Ascending aorta (tissue), 2 donors: ENCODE data around the gene INPP5A. TPM values are rescaled to one million over a fixed set of nuclear protein-coding genes. Genes with fewer than 3 reads are reported as not detected.

Experiments used
- DNase-seq, 2 donors: peaks; one replicate each; pipeline ENCODE4 v3.0.0-alpha.2; 2019; ENCODE audit warnings: low spot score in 2 of 2
- H3K27ac ChIP-seq, 2 donors: fragments of 200-600 bp; sonication (generic); one replicate each; pipeline ENCODE4 v1.5.1; 2016 to 2017; ENCODE audit warnings: mild to moderate bottlenecking in 1 of 2
- H3K27me3 ChIP-seq: fragments of 200-600 bp; sonication (generic); one replicate; pipeline ENCODE4 v1.5.1; 2017
- H3K36me3 ChIP-seq, 2 donors: fragments of 200-600 bp; sonication (generic); one replicate each; pipeline ENCODE4 v1.5.1; 2016
- H3K4me1 ChIP-seq, 2 donors: fragments of 200-600 bp; sonication (generic); one replicate each; pipeline ENCODE4 v1.5.1; 2016 to 2017; ENCODE audit warnings: mild to moderate bottlenecking in 1 of 2
- H3K4me3 ChIP-seq, 2 donors: fragments of 200-600 bp; sonication (generic); one replicate each; pipeline ENCODE4 v1.5.1; 2016 to 2017; ENCODE audit warnings: mild to moderate bottlenecking in 1 of 2
- H3K9me3 ChIP-seq, 2 donors: fragments of 200-600 bp; sonication (generic); one replicate each; pipeline ENCODE4 v1.5.1; 2016
- CTCF ChIP-seq, 3 experiments: fragments of 200-600 bp in 2 of 3; fragments of 450-650 bp in 1 of 3; sonication (generic) in 2 of 3; IDR thresholded peaks; one replicate each; pipeline ENCODE4 v1.5.1; 2016 to 2019; ENCODE audit warnings: antibody characterized with exemption in 3 of 3, mild to moderate bottlenecking in 1 of 3, moderate library complexity in 1 of 3
- intact Hi-C: fragments of 100-400 bp; cut with DNase I; formaldehyde crosslinking; loops from one replicate; pipeline ENCODE4 v1.15.1; 2023
- total RNA-seq: library from RNA; depleted of rRNA; stranded (reverse); fragments of >200 nt; gene quantifications from one replicate; pipeline ENCODE4 v1.1.0, GENCODE V29; 2016

The INPP5A gene
- total RNA-seq, 1 donor from 2014 or later = 81.2 TPM

GRCh38 chr10:132586739-132587138 is 49.2 kb downstream of the INPP5A start:
- H3K4me3 ChIP-seq = no peak overlapping the region
- no peaks in the 10 kb centered on the region for H3K9me3 ChIP-seq
- H3K36me3 ChIP-seq = no peaks in the 10 kb centered on the region
- H3K4me1 ChIP-seq = peaks cover 28 to 34% of the 10 kb centered on the region in 2 donors
- DNase-seq = peak in 1 of 2 donors; percentile 62
- no peaks in the 10 kb centered on the region for H3K27me3 ChIP-seq
- TF ChIP-seq CTCF (IDR thresholded peaks at IDR 0.05) = no peak
- intact Hi-C loops = no loop called here
- H3K27ac ChIP-seq = peak overlapping the region; percentile 42 to 84

GRCh38 chr10:132587175-132587574 is 49.6 kb downstream of the INPP5A start:
- Histone ChIP-seq H3K4me1 (peaks cover 28 to 39% of the 10 kb centered on the region in 2 donors), H3K36me3 (no peaks in the 10 kb centered on the region), H3K27ac (peak overlapping the region in 1 of 2 donors; percentile 84), H3K9me3 (no peaks in the 10 kb centered on the region), H3K4me3 (no peak overlapping the region), H3K27me3 (no peaks in the 10 kb centered on the region)
- no peak for DNase-seq
- intact Hi-C loops = no loop called here
- TF ChIP-seq CTCF (IDR thresholded peaks at IDR 0.05) = no peak

GRCh38 chr10:132588301-132589013 is 50.9 kb downstream of the INPP5A start:
- no peak for TF ChIP-seq CTCF (IDR thresholded peaks at IDR 0.05)
- Histone ChIP-seq H3K4me3 (peak overlapping the region in 1 of 2 donors; percentile 35), H3K27ac (peak overlapping the region; percentile 84 to 87), H3K36me3 (no peaks in the 10 kb centered on the region), H3K4me1 (peaks cover 28 to 48% of the 10 kb centered on the region in 2 donors), H3K9me3 (no peaks in the 10 kb centered on the region), H3K27me3 (no peaks in the 10 kb centered on the region)
- DNase-seq = peak in 1 of 2 donors; percentile 78
- intact Hi-C loops = no loop called here

GRCh38 chr10:132589015-132589414 is 51.4 kb downstream of the INPP5A start:
- peak overlapping the region in 1 of 2 donors; percentile 35 for H3K4me3 ChIP-seq
- H3K9me3 ChIP-seq = no peaks in the 10 kb centered on the region
- intact Hi-C loops = no loop called here
- H3K27me3 ChIP-seq = no peaks in the 10 kb centered on the region
- H3K4me1 ChIP-seq = peaks cover 28 to 46% of the 10 kb centered on the region in 2 donors
- peak overlapping the region; percentile 84 to 87 for H3K27ac ChIP-seq
- H3K36me3 ChIP-seq = no peaks in the 10 kb centered on the region
- no peak for TF ChIP-seq CTCF (IDR thresholded peaks at IDR 0.05)
- DNase-seq = no peak

GRCh38 chr10:132589681-132590080 is 52.1 kb downstream of the INPP5A start:
- no peaks in the 10 kb centered on the region for H3K36me3 ChIP-seq
- peak in 1 of 2 donors; percentile 62 for DNase-seq
- intact Hi-C loops = loop anchor here (2.0 to 5.0 kb wide), 2 partner anchors 15 to 72 kb away; no protein-coding TSS in a partner anchor
- no peak for TF ChIP-seq CTCF (IDR thresholded peaks at IDR 0.05)
- no peaks in the 10 kb centered on the region for H3K9me3 ChIP-seq
- peak overlapping the region; percentile 84 to 87 for H3K27ac ChIP-seq
- no peaks in the 10 kb centered on the region for H3K27me3 ChIP-seq
- peaks cover 28 to 46% of the 10 kb centered on the region in 2 donors for H3K4me1 ChIP-seq
- peak overlapping the region in 1 of 2 donors; percentile 35 for H3K4me3 ChIP-seq
